Astrocyte (in vitro differentiated cells and primary cell): ENCODE data around the gene RABGAP1L.

Experiments
- CTCF ChIP-seq: IDR thresholded peaks from 2 replicates; pipeline ENCODE4 v1.5.1; 2011; ENCODE audit warnings: low read depth, mild to moderate bottlenecking, inconsistent platforms, low read length, moderate library complexity; ENCODE audit not compliant: insufficient read depth
- EZH2 ChIP-seq: IDR thresholded peaks from 2 replicates; pipeline ENCODE4 v1.6.1; 2012; ENCODE audit warnings: mild to moderate bottlenecking, low read length, inconsistent platforms; ENCODE audit not compliant: insufficient read depth

GRCh38 chr1:175034775-175035174 lies 875.5 kb downstream of the RABGAP1L start:
- no peak for TF ChIP-seq CTCF
- TF ChIP-seq EZH2 = no peak
